A673 (cell line): Measurements from ENCODE around the gene ALOX15B. TPM values are rescaled to one million over a fixed set of nuclear protein-coding genes. Genes with fewer than 3 reads are reported as not detected.

ENCODE experiments used
- BruUV-seq: library from RNA; stranded (reverse); fragments of 400-500 nt; replicated peaks from 2 replicates; lab custom pipeline; 2021; lab: Mats Ljungman, UMichigan
- CTCF ChIA-PET: fragments of 300-600 bp; sonication (Branson Sonifier 250); formaldehyde crosslinking; loops from one replicate; lab custom pipeline; 2022; ENCODE audit warnings: antibody characterized with exemption; lab: Charles Lee
- POLR2A ChIA-PET: fragments of 300-600 bp; sonication (Branson Sonifier 250); formaldehyde crosslinking; loops from one replicate; lab custom pipeline; 2022; ENCODE audit warnings: antibody characterized with exemption; ENCODE audit not compliant: low non-redundant PET; lab: Charles Lee
- DNase-seq: peaks from one replicate; pipeline ENCODE4 v3.0.0-alpha.2; 2015; ENCODE audit warnings: low spot score
- H3K27ac ChIP-seq: fragments of 200-600 bp; sonication (generic); 2 replicates; pipeline ENCODE4 v1.5.1; 2016; ENCODE audit warnings: mixed run types, low read depth, mild to moderate bottlenecking, mixed read lengths, antibody characterized with exemption, low read length; ENCODE audit not compliant: poor library complexity, severe bottlenecking
- H3K27me3 ChIP-seq: fragments of 200-600 bp; sonication (generic); replicated peaks from 2 replicates; pipeline ENCODE4 v1.6.1; 2017; ENCODE audit warnings: mixed run types, low read depth, mild to moderate bottlenecking, mixed read lengths, antibody characterized with exemption, low read length; ENCODE audit not compliant: insufficient read depth, poor library complexity
- H3K36me3 ChIP-seq: fragments of 200-600 bp; sonication (generic); 2 replicates; pipeline ENCODE4 v1.6.1; 2016; ENCODE audit warnings: mixed run types, mild to moderate bottlenecking, mixed read lengths, antibody characterized with exemption, low read length; ENCODE audit not compliant: insufficient read depth, poor library complexity, severe bottlenecking
- H3K4me1 ChIP-seq: fragments of 200-600 bp; sonication (generic); 2 replicates; pipeline ENCODE4 v1.6.1; 2017; ENCODE audit warnings: mixed run types, mild to moderate bottlenecking, mixed read lengths, antibody characterized with exemption, low read length; ENCODE audit not compliant: insufficient read depth, poor library complexity, severe bottlenecking
- H3K4me3 ChIP-seq: fragments of 200-600 bp; sonication (generic); 2 replicates; pipeline ENCODE4 v1.5.1; 2016; ENCODE audit warnings: low read depth, mixed run types, mild to moderate bottlenecking, mixed read lengths, low read length; ENCODE audit not compliant: poor library complexity, severe bottlenecking
- H3K9me3 ChIP-seq: fragments of 200-600 bp; sonication (generic); 2 replicates; pipeline ENCODE4 v1.6.1; 2016; ENCODE audit warnings: mixed run types, low read depth, mild to moderate bottlenecking, mixed read lengths, antibody characterized with exemption, low read length; ENCODE audit not compliant: poor library complexity, severe bottlenecking
- EZH2 ChIP-seq: fragments of 200-600 bp; sonication (generic); IDR thresholded peaks from 2 replicates; pipeline ENCODE4 v1.6.1; 2017; ENCODE audit warnings: borderline replicate concordance, low read depth, mild to moderate bottlenecking, mixed read lengths, antibody characterized with exemption, low read length; ENCODE audit not compliant: poor library complexity, severe bottlenecking
- intact Hi-C: fragments of 100-400 bp; cut with micrococcal nuclease; formaldehyde crosslinking; loops from one replicate; pipeline ENCODE4 v1.10.0; 2022; ENCODE audit not compliant: unreplicated experiment
- total RNA-seq: library from RNA; stranded (reverse); gene quantifications from 2 replicates; pipeline ENCODE4 v1.2.3, GENCODE V29; 2021
- TF ChIP-seq, protein P1 (sequence below): fragments of 300-800, 200-600 bp; sonication (generic); conservative IDR thresholded peaks from 2 replicates; pipeline ENCODE4 v1.5.1; 2017; ENCODE audit warnings: low read depth, mild to moderate bottlenecking, antibody characterized with exemption, low read length, moderate library complexity, mixed read lengths

The ALOX15B gene
- total RNA-seq, 1 experiment from 2014 or later = 0.30 TPM

DNA sequence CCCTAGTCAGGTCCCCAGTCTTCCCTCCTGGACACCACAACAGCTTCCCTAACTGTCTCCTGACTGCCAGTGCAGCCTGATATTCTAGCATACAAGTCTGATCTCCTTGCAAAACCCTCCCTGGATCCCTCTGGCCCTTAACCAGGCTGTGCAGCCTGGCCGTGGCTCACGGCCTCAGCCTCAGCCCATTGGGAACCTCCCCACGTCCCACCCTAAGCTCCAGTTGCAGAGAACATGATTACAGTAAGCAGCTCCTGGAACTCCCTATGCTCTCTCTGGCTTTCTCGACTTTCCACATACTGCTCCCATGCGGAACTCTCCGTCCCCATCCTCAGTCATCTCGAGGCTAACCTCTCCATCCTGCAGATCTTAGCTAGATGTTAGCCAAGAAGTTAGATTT is 35.7 kb downstream of the ALOX15B start:
- Histone ChIP-seq H3K4me1 (peaks cover 5% of the 10 kb centered on the region), H3K27me3 (peaks cover 31% of the 10 kb centered on the region), H3K36me3 (no peaks in the 10 kb centered on the region), H3K9me3 (no peaks in the 10 kb centered on the region), H3K27ac (no peak overlapping the region), H3K4me3 (no peak overlapping the region)
- CTCF ChIA-PET = interaction anchor here (0.9 to 2.9 kb wide), 4 partner anchors 10 to 44 kb away, joined by 3 to 12 read pairs (median 5); no protein-coding TSS in a partner anchor
- no peak for DNase-seq
- BruUV-seq = no TSS peak
- POLR2A ChIA-PET = interaction anchor here (0.6 kb wide), 1 partner anchor 234 kb away, joined by 3 read pairs; no protein-coding TSS in a partner anchor
- intact Hi-C loops = no loop called here
- TF ChIP-seq EZH2 = no peak

DNA sequence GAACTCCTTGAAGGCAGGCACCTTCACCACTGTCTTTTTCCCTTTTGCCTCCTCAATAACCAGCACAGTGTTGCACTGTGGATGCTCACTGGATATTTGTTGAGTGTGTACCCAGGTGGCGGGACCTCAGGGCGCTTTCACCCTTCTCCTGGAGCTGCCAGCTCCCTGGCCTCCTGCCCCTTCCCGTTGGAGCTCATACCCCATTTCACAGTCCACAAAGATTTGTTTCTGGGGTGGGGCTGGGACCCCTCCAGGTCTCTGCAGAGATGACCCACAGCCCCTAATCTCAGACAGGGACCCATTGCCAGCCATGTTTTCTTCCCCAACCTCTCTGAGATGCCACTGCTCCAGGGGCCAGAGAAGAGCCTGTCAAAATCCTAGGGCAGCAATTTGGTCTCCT is 36.2 kb downstream of the ALOX15B start:
- Histone ChIP-seq H3K4me1 (peaks cover 5% of the 10 kb centered on the region), H3K4me3 (no peak overlapping the region), H3K27me3 (peaks cover 31% of the 10 kb centered on the region), H3K36me3 (no peaks in the 10 kb centered on the region), H3K27ac (no peak overlapping the region), H3K9me3 (no peaks in the 10 kb centered on the region)
- ChIA-PET POLR2A (no interaction called here), CTCF (interaction anchor here (0.9 to 2.9 kb wide), 3 partner anchors 15 to 44 kb away, joined by 3 to 12 read pairs (median 5); no protein-coding TSS in a partner anchor)
- intact Hi-C loops = no loop called here
- no peak for TF ChIP-seq EZH2
- TF ChIP-seq, protein P1, sequence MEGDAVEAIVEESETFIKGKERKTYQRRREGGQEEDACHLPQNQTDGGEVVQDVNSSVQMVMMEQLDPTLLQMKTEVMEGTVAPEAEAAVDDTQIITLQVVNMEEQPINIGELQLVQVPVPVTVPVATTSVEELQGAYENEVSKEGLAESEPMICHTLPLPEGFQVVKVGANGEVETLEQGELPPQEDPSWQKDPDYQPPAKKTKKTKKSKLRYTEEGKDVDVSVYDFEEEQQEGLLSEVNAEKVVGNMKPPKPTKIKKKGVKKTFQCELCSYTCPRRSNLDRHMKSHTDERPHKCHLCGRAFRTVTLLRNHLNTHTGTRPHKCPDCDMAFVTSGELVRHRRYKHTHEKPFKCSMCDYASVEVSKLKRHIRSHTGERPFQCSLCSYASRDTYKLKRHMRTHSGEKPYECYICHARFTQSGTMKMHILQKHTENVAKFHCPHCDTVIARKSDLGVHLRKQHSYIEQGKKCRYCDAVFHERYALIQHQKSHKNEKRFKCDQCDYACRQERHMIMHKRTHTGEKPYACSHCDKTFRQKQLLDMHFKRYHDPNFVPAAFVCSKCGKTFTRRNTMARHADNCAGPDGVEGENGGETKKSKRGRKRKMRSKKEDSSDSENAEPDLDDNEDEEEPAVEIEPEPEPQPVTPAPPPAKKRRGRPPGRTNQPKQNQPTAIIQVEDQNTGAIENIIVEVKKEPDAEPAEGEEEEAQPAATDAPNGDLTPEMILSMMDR = no peak
- BruUV-seq = no TSS peak
- no peak for DNase-seq

DNA sequence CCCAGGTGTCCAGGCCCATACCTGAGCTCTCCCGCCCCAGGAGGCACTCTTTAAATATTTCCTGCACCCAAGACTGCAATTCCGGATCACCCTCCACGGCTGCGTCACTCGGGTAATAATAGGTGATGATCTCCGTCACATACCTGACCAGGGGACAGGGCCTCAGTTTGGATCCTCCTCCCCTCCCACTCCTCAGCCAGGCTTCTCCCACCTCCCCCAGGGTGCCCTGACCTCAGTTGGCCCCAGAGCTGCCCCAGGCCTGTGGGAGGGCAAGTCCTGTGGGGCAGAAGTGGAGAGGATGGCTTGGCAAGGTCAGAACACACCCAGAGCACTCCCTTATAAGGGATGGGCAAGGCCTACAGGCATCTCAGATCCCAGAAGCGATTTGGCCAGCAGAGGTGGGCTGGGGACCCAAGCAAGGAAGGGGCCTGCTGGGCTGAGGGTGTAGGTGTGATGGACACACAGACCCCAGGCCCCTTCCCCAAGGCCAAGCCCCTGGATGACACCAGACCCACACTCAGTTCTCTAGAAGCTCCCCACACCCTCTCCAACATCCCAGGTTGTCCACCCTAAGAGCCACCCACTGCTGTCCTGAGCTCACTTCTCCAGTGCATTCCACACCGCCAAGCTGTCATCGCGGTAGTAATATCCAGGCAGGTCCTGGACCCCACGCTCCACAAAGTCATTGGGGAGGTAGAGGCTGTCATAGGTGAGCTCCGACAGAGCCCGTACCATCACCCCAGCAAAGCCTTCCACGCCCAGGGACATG is 36.9 kb downstream of the ALOX15B start:
- no peak for DNase-seq
- Histone ChIP-seq H3K9me3 (no peaks in the 10 kb centered on the region), H3K36me3 (no peaks in the 10 kb centered on the region), H3K4me3 (no peak overlapping the region), H3K27me3 (peaks cover 31% of the 10 kb centered on the region), H3K4me1 (peaks cover 5% of the 10 kb centered on the region), H3K27ac (no peak overlapping the region)
- intact Hi-C loops = no loop called here
- ChIA-PET POLR2A (no interaction called here), CTCF (interaction anchor here (0.9 to 2.9 kb wide), 3 partner anchors 15 to 43 kb away, joined by 3 to 12 read pairs (median 5); no protein-coding TSS in a partner anchor)
- TF ChIP-seq, protein P1 = no peak
- TF ChIP-seq EZH2 = no peak
- no TSS peak for BruUV-seq
